H1 (cell line): ENCODE measurements around the gene AOAH. TPM values are rescaled to one million over a fixed set of nuclear protein-coding genes. Genes with fewer than 3 reads are reported as not detected.

Experiments used
- SIRT6 ChIP-seq: IDR thresholded peaks from one replicate; pipeline ENCODE4 v1.7.1; 2012; ENCODE audit warnings: low read length, inconsistent platforms
- polyA plus RNA-seq, 7 experiments: library from polyadenylated mRNA; depleted of rRNA in 3 of 7; stranded (reverse) in 5 of 7; unstranded in 2 of 7; fragments of >200 nt in 5 of 7; fragments of 200-250 nt in 2 of 7; gene quantifications; 1 replicate in 5 of 7; 2 replicates in 1 of 7; 4 replicates in 1 of 7; pipeline versions ENCODE4 v1.2.1 to v1.2.3, GENCODE V29; 2011 to 2013; ENCODE audit warnings: missing spikeins in 2 of 7, mixed read lengths in 2 of 7
- total RNA-seq: library from RNA; stranded (reverse); fragmentation: NEBNext Ultra II Directional; extraction: Animal tissue kit (Norgen Biotek cat#: 25700); gene quantifications from 2 replicates; pipeline ENCODE4 v1.2.1, GENCODE V29; 2021

Gene AOAH
- total and polyA plus RNA-seq, 2 of the 8 experiments (the other 6 are each of a cell fraction or from before 2014, with no cell fraction given) = 0.08 TPM; not detected in 1

GRCh38 chr7:36668080-36668479 is 56.2 kb downstream of the AOAH start (continued):
- TF ChIP-seq SIRT6 = no peak
